Dermis blood vessel endothelial cell (primary cell): Measurements from ENCODE around the gene SYNRG. TPM values are rescaled to one million over a fixed set of nuclear protein-coding genes. Genes with fewer than 3 reads are reported as not detected.
"Not testable (repeated sequence)": the region's sequence is repeated elsewhere in the genome, so short reads cannot be mapped to it uniquely, and the experiment has no call there.

Source experiments
- DNase-seq: peaks from one replicate; pipeline ENCODE4 v3.0.0; 2010
- total RNA-seq: library from RNA; depleted of rRNA; stranded (reverse); fragments of >200 nt; gene quantifications from 2 replicates; pipeline ENCODE4 v1.2.3, GENCODE V29; 2014

The SYNRG gene
- total RNA-seq, 1 donor from 2014 or later: 16.8 TPM

GRCh38 chr17:37538981-37539659 lies 70.1 kb downstream of the SYNRG start:
- DNase-seq: no peak

DNA sequence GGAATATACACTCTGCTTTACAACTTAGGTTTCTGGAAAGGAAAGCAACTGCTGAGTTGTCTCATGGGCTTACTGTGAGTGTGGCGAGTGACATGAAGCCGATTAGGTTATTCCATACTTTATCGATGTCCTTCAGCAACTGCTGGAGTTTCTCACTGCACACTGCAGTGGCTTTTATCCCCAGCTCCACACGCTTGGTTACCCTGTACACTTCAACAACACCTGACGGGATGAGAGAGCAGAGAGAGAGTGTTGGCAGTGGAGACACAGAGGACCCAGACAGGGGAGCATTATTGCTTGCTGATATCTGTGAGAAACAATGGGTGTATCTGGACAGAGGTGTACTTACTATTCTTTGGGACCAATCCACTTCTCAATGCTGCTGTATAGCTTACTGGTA lies 73.3 kb downstream of the SYNRG start:
- DNase-seq: no peak

- no peak for DNase-seq
These were observed 76.5 kb downstream of the SYNRG start for GRCh38 chr17:37532756-37533155.

- no peak for DNase-seq
These were observed 78.8 kb downstream of the SYNRG start for GRCh38 chr17:37530420-37530819.

GRCh38 chr17:37527249-37527851 lies 81.9 kb downstream of the SYNRG start:
- peak; percentile 76 for DNase-seq

DNA sequence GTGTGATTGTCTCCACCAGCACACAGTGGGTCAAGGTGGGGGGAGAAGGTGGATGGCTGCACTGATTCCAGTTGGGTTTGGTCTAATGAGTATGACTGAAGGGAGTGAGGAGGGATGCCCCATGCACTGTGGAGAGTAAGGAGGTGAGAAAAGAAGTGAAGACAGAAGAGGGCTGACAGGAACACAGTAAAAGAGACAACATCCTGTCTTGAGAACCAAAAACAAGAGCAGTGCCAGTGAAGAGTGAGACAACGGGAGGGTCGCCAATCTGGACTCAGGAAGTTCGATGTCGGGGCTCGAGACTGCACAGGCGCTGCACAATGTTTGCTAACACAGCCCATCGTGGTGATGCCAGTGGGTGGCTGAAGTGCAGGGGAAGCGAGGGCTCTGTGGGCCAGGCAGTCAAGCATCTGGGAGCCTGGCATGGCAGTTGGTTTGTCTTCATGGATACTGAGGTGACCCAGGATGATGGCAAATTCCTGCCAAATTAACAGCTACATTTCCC lies 85.5 kb downstream of the SYNRG start:
- no peak for DNase-seq

GRCh38 chr17:37521821-37522220 lies 87.4 kb downstream of the SYNRG start:
- DNase-seq: no peak

- no peak for DNase-seq
These were observed 89.0 kb downstream of the SYNRG start for GRCh38 chr17:37520174-37520573.

DNA sequence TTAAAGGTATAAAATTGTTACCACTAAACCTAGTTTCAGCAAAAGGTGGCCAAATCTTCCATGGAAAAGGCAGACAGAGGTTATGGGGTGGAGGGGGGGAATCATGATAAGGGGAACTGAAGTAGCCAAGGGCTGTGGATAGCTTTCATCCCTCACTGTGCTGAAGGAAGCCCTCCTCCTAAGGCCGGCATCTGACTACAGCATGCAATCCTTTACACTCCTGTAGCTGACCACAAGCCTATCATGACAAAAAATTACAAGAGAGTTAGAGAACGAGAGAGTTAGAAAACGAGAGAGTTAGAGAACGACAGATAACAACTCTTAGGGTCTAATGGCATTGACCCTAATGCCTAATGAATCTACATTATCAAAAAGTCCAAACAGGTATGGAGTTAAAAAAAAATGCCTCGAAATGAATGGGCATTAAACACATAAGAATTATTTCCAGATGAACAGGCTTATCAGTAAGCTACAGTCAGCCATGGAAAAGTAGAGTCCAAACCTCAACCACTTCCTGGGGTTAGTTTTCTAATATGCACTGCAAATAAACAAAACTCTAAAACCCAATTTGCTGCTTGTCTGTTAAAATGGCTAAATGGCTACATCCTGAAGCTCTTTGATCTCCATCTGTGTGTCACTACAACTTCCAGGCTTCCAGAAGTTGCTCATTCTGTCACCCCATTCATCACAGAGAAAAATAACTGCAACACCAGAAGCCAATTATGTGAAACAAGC lies 89.8 kb downstream of the SYNRG start:
- DNase-seq: no peak

GRCh38 chr17:37518826-37519225 lies 90.4 kb downstream of the SYNRG start:
- DNase-seq: no peak

DNA sequence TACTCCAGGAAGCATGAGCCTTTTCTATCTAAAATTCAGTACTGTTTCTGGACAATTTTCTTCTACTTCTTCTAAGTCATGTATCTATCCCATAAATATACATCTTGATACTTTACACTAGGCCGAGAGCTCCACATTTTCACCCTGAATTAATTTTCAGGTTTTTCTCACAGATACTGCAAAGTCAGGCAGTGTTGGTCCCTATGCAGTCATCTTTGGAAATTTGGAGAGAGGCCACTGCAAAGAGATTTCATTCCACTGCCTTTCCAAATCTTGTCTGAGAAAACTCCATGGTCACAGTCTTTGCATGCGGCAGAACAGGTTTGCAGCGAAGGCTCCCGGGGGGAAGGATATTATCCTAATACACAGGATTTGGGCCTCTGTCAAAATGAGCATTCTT lies 91.3 kb downstream of the SYNRG start:
- no peak for DNase-seq

- DNase-seq: no peak
These were observed 93.1 kb downstream of the SYNRG start for GRCh38 chr17:37516127-37516571.

DNA sequence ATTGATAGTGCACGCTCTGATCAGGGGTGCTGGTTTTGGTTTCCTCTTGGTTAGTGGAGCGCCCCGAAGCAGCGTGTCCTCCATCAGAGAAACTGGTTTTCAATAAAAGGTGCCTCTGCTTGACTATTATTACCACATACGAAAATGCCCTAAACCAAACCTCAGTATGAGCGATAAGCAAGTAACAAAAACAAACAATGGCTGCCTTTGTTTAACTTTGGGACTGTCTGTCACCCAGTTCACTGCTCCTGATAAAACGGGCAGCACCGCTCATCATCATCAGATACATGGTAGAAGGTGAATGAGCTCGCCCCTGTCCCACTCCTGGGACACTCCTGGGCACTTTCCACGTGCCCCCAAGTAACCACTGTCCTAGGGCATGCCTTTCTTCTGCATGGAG lies 95.5 kb downstream of the SYNRG start:
- no peak for DNase-seq

- no peak for DNase-seq
These were observed 96.7 kb downstream of the SYNRG start for GRCh38 chr17:37512442-37513068.

- not testable (repeated sequence) for DNase-seq
These were observed 97.6 kb downstream of the SYNRG start for GRCh38 chr17:37511642-37512041.

DNA sequence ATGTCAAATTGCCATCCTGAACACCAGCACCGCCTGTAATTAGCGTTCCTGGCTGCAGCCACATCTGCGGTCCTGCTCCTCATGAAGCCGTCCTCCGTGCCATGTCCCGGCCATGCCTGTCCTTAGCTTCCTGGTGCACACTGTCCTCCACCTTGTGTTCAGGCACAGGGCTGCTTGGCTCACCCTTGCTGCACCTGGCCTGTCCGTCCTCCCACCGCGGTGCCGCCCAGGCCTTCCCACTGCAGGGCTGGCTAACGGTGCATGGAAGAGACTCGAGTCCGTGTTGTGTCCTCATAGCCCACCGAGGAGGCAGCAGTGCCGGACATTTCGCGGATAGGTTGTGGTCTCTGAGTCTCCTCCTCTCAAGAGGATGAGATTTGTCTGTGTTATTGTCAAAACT lies 99.2 kb downstream of the SYNRG start:
- DNase-seq: no peak

- no peak for DNase-seq
These were observed 102.1 kb downstream of the SYNRG start for GRCh38 chr17:37507111-37507510.

GRCh38 chr17:37506678-37507077 lies 102.5 kb downstream of the SYNRG start:
- peak; percentile 54 for DNase-seq

DNA sequence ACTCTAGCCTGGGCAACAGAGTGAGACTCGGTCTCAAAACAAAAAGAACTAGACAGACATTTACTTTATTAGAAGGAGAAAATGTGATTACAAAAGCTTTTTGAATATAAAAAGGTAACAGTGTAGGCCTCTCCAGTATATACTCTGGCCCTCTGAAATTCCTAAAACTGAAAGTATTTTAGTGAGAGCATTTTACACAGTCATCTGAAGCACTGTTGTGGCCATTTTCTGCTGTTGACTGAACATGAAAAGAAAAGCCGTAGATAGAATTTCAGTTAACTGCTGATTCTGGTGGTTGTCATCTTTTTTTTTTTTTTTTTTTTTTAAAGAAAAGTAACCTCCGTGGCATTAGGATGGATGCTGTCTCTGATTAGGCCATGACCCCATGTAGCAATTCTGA lies 103.9 kb downstream of the SYNRG start:
- DNase-seq: no peak

DNA sequence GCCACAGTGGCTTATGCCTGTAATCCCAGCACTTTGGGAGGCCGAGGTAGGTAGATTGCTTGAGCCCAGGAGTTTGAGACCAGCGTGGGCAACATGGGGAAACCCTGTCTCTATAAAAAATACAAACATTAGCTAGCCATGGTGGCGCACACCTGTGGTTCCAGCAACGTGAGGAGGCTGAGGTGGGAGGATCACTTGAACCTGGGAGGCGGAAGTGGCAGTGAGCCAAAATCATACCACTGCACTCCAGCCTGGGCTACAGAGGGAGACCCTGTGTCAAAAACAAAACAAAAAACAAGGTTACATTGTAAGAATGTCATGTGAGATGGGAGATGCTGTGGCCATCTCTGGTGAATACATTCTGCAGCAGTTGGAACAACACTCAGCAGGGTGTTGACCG lies 106.1 kb downstream of the SYNRG start:
- no peak for DNase-seq

DNA sequence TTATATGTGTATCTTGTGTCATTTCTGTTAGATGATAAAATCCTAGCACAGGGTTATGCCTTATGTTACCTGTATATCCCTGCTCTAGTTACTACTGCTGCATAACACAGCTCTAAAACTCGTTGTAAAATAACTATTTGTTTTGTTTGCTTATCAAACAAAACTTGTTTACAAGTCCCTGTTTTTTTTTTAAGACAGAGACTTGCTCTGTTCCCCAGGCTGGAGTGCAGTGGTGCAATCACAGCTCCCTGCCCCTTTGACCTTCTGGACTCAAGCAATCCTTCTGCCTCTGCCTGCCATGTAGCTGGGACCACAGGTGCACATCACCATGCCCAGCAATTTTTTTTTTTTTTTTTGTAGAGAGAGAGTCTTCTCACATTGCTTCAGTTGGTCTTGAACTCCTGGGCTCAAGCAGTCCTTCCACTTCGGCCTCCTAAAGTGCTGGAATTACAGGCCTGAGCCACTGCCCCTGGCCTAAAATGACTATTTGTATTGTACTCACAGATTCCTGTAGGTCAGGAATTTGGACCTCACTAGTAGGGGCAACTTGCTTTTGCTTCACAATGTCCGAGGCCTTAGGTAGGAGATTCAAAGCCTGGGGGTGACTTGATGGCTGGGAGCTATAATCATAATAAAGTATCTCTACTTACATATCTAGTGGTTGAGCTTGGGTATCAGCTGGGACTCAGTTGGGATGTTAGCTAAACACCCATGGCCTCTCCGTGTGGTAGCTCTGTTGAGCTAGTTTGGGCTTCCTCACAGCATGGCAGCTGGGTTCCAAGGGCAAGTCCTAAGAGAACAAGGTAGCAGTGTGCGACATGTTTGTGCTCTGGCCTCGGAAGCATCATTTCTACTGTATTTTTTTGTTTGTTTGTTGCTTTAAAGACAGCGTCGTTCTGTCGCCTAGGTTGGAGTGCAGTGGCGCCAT lies 106.9 kb downstream of the SYNRG start:
- DNase-seq: no peak

GRCh38 chr17:37500378-37500777 lies 108.8 kb downstream of the SYNRG start:
- DNase-seq: no peak
